Ishikawa (cell line): ENCODE data around the gene ADPRS.

Experiments
- CEBPB ChIP-seq: IDR thresholded peaks from 2 replicates; pipeline ENCODE4 v1.6.1; 2012
- CREB1 ChIP-seq: IDR thresholded peaks from 2 replicates; pipeline ENCODE4 v1.6.1; 2012; ENCODE audit warnings: low read depth
- EGR1 ChIP-seq: IDR thresholded peaks from 2 replicates; pipeline ENCODE4 v1.6.1; 2012
- EP300 ChIP-seq: IDR thresholded peaks from 2 replicates; pipeline ENCODE4 v1.6.1; 2012; ENCODE audit warnings: borderline replicate concordance
- FOXM1 ChIP-seq: IDR thresholded peaks from 2 replicates; pipeline ENCODE4 v1.6.1; 2012; ENCODE audit warnings: low read depth, borderline replicate concordance
- MAX ChIP-seq: IDR thresholded peaks from 2 replicates; pipeline ENCODE4 v1.6.1; 2012
- NFIC ChIP-seq: IDR thresholded peaks from 2 replicates; pipeline ENCODE4 v1.6.1; 2012
- RAD21 ChIP-seq: IDR thresholded peaks from 2 replicates; pipeline ENCODE4 v1.6.1; 2012; ENCODE audit warnings: low read depth
- REST ChIP-seq: IDR thresholded peaks from 2 replicates; pipeline ENCODE4 v1.6.1; 2012; ENCODE audit warnings: low read depth, mild to moderate bottlenecking
- TAF1 ChIP-seq: IDR thresholded peaks from 2 replicates; pipeline ENCODE4 v1.6.1; 2012; ENCODE audit warnings: low read depth, mild to moderate bottlenecking
- TCF12 ChIP-seq: IDR thresholded peaks from 2 replicates; pipeline ENCODE4 v1.6.1; 2012; ENCODE audit warnings: low read depth
- TEAD4 ChIP-seq: IDR thresholded peaks from 2 replicates; pipeline ENCODE4 v1.6.1; 2012
- USF1 ChIP-seq: IDR thresholded peaks from 2 replicates; pipeline ENCODE4 v1.6.1; 2012
- YY1 ChIP-seq: IDR thresholded peaks from 2 replicates; pipeline ENCODE4 v1.6.1; 2012; ENCODE audit warnings: low read depth
- ZBTB7A ChIP-seq: IDR thresholded peaks from 2 replicates; pipeline ENCODE4 v1.6.1; 2012; ENCODE audit warnings: low read depth

Gene ADPRS

GRCh38 chr1:36084497-36085115, 4.1 kb upstream of the ADPRS start:
- TF ChIP-seq NFIC (no peak), YY1 (no peak), CEBPB (no peak), TAF1 (no peak), TEAD4 (no peak), RAD21 (no peak), EGR1 (no peak), MAX (no peak), USF1 (no peak), EP300 (no peak; the same call in 1 of the 2 replicates), TCF12 (no peak), FOXM1 (no peak), ZBTB7A (no peak), REST (no peak), CREB1 (no peak)

- no peak for TF ChIP-seq MAX
- no peak for TF ChIP-seq FOXM1
- TF ChIP-seq NFIC = no peak
- TF ChIP-seq USF1 = no peak
- no peak for TF ChIP-seq TEAD4
- TF ChIP-seq CREB1 = no peak
- no peak for TF ChIP-seq CEBPB
- no peak for TF ChIP-seq TAF1
- no peak for TF ChIP-seq EP300
These were observed 3.6 kb upstream of the ADPRS start for GRCh38 chr1:36085126-36085525.

GRCh38 chr1:36085686-36086526, 2.8 kb upstream of the ADPRS start:
- TF ChIP-seq ZBTB7A (no peak), NFIC (no peak), TEAD4 (no peak), EGR1 (no peak), YY1 (no peak), TCF12 (no peak), USF1 (no peak), EP300 (no peak), FOXM1 (no peak), CREB1 (no peak), TAF1 (no peak), RAD21 (no peak), CEBPB (no peak), MAX (no peak), REST (no peak)

GRCh38 chr1:36086529-36087232, 2.0 kb upstream of the ADPRS start:
- TF ChIP-seq MAX (no peak), RAD21 (no peak), REST (no peak), EGR1 (no peak), TCF12 (no peak), ZBTB7A (no peak), TAF1 (no peak), NFIC (no peak), CREB1 (no peak), USF1 (no peak), CEBPB (no peak), FOXM1 (no peak)
